GM18870 (cell line): ENCODE results near the gene PARD3B.

Source experiments
- ATAC-seq: cut with Tn5 transposase; IDR thresholded peaks from one replicate; pipeline ENCODE4 v1.9.1; 2021; ENCODE audit warnings: moderate library complexity; ENCODE audit not compliant: unreplicated experiment

Gene PARD3B

GRCh38 chr2:204986641-204987040 lies 441.4 kb downstream of the PARD3B start:
- no peak for ATAC-seq

DNA sequence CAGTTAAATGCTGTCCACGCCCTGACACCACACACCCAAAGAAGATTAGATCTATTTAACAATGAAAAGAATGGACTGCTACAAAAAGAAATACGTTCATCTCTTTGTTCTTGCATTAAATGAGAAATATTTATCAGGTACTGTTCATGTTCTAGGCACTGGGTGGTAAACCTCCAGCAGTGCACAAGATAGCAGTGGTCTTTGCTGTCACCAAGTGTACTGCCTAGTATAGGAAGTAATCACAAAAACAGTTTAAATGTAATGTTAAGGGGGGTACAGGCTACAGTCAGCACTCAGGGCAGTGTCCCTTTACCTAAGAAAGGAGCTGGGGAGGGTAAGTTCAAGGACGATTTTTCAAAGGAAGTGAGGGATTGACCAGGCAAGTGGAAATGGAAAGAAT lies 443.6 kb downstream of the PARD3B start:
- no peak for ATAC-seq

DNA sequence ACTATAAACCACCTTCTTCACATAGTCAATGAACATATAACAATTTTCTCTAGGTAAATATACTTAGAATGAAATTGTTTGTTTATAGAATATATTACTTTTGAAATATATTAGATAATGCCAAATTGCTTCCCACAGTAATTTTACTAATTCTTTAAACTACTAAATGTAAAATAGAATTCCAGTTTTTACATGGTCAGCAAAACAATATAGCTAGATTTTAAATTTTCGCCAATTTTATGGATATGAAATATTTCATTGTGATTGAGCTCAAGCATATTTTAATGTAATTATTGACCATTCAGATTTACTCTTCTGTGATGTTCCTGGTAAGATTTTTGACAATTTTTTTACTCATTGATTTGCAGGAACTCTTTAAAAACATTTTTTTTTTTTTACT lies 444.6 kb downstream of the PARD3B start:
- no peak for ATAC-seq

- no peak for ATAC-seq
Observed at GRCh38 chr2:205001300-205001966, 456.2 kb downstream of the PARD3B start.

- ATAC-seq, result no peak
Observed at GRCh38 chr2:205002390-205002789, 457.1 kb downstream of the PARD3B start.

- ATAC-seq, result no peak
Observed at GRCh38 chr2:205003288-205003687, 458.0 kb downstream of the PARD3B start.

GRCh38 chr2:205010196-205010595 lies 464.9 kb downstream of the PARD3B start:
- no peak for ATAC-seq

GRCh38 chr2:205011031-205011430 lies 465.8 kb downstream of the PARD3B start:
- no peak for ATAC-seq

DNA sequence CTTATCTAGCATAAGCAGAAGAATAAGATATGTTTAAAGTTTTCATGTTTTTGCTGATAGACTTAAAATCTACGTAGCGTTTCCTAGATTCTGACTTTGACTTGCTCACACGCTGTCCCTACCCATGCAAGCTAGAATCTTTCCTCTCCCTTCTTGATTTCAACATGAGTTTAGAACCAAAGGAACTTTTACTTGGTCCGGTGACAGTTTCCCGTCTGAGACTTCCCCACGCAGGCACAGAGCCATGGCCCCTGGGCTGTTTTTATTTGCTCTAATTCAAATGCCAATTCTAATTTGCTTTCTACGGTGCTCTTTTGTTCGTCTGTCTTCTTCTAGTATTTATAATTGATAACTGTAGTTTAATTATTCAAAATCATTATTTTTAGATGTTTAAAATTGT lies 467.7 kb downstream of the PARD3B start:
- ATAC-seq, result no peak

GRCh38 chr2:205013586-205013985 lies 468.3 kb downstream of the PARD3B start:
- ATAC-seq, result no peak

DNA sequence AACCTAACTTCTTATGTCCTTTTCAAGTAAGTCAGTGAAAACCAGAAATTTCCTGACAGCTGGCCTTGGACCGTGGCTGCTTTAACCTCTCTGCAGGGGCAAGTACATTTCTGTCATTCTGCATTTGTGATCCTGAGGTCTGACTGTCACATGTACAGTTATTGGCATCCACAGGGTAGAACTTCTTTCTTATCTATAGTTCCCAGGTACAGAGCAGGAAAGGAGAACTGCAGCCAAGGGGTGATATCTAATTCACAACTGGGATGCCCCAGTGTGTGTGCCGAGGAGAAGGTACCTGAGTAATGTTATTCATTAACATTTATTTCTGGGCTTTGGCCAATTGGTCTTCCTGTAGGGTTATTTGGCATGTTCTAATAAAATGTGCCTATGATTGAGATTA lies 468.9 kb downstream of the PARD3B start:
- ATAC-seq, result no peak

- no peak for ATAC-seq
Observed at GRCh38 chr2:205017381-205017780, 472.1 kb downstream of the PARD3B start.

DNA sequence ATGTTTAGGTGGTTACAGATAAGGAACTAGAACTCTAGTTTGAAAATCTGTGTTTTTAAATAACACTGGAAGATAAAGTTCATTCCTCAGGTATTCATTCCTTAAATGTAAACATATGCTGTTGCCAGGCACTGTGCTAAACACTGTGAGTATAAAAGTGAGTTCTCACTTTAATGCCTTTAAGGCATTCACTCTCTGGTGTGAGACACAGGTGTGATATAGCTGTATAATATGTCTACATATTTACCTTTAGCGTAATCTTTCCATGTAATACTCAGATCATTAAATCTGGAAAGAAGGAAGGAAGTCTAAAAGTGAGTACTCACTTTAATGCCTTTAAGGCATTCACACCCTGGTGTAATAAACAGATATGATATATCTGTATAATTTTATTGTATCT lies 472.6 kb downstream of the PARD3B start:
- ATAC-seq, result no peak

DNA sequence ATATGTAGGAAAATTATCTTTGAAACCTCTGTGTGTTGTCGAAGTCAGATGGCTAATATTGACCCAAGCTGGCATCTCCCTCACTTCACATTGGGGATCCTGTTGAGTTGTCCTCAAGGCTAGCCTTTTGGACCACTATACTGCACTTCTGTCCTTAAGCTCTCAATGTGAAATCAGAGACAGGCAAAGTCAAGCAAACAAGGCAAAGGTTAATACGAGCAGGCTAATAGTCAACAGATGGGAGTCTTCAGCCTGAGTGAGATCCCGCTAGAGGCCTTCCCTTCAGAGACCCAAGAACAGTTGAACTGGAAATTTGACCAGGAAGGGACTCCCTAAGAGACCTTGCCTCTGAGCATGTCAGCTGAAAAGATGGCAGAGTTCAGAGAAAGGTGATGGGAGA lies 475.4 kb downstream of the PARD3B start:
- no peak for ATAC-seq

GRCh38 chr2:205022841-205023240 lies 477.6 kb downstream of the PARD3B start:
- ATAC-seq, result no peak

- no peak for ATAC-seq
Observed at GRCh38 chr2:205024822-205025518, 479.7 kb downstream of the PARD3B start.

GRCh38 chr2:205025580-205026240 lies 480.4 kb downstream of the PARD3B start:
- ATAC-seq, result no peak

- ATAC-seq, result no peak
Observed at GRCh38 chr2:205030695-205031094, 485.4 kb downstream of the PARD3B start.

DNA sequence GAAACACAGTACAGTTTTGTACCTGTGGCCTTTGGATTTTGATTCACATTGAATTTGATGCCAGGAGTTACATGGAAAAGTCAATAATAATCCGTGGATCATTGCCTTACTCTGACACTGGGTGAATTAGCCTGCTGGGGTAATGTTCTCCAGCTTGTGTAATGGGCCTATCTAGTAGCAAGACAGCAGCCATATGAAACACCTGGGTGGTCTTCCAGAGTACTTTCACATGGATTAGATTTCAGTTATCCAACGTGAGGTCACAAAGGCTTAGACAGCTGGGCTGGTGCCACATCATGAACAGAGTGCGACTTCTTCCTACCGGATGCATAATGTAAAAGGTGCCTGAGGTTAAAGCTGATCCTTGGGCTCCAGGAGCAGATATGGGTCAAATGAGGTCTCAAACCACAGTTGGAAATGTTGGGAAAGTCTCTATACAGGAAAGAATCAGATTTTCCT lies 486.8 kb downstream of the PARD3B start:
- no peak for ATAC-seq

GRCh38 chr2:205033431-205033830 lies 488.2 kb downstream of the PARD3B start:
- no peak for ATAC-seq

DNA sequence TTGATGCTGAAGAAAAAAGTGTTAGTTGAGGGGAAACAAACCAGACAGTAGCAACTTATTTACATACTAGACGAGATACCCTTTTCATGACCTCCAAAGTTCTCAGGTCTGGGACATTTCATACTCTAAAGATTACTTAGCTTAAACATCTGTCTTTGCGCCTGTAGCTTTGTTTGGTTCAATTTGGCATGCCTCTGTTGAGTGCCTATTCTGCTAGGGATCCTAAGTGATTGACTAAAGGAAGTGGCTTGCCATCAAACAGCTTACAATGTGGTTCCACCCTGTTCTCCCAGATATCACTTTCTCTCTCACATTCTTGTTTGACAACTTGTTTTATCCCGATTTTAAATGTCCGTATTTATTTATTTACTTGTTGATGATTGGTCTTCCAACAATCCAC lies 488.8 kb downstream of the PARD3B start:
- ATAC-seq, result no peak

- ATAC-seq, result no peak
Observed at GRCh38 chr2:205040323-205040722, 495.0 kb downstream of the PARD3B start.
